Measurements from ENCODE around the gene GTF2F1.
"Not testable (repeated sequence)": the region's sequence is repeated elsewhere in the genome, so short reads cannot be mapped to it uniquely, and the experiment has no call there.

The GTF2F1 gene

DNA sequence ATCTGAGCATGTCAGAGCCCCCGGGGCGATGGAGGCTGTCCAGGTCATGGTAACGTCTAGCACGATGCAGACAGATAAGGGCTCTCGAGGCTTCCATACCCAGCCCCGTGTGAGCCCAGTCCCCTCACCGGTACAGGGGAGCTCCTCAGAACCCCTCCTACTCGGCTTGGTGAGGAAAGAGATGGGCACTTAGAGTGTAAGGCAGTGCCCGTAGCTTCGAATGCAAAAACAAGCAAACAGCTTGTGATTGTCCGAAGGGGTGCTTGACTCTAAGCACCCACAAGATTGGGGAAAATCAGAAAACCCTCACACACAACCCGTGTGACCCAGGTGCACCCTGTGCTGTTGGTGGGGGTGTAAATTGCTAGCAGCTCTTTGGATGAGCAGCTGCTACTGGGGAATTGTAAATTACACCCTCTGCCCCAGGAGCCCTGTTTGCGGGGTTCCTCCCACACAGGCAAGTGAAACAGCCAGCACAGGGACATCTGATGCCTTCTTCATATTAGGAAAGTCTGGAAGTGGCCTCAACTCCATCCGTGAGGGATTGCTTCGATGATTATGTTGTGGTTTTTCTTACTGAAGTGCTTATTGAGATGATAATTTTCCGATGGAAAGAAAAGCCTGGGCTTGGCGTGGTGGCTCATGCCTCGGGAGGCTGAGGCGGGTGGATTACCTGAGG is 16.3 kb downstream of the GTF2F1 start:
- Histone ChIP-seq H3K4me1 (ENCODE audit: control insufficient read depth, insufficient read depth, low read length) (no peaks in the 10 kb centered on the region), H3K9me3 (ENCODE audit: control insufficient read depth, insufficient read depth, low read length) (no peaks in the 10 kb centered on the region), H3K36me3 (ENCODE audit: control insufficient read depth, insufficient read depth, low read length) (peaks cover 33% of the 10 kb centered on the region), H3K9ac (ENCODE audit: low read depth, low read length) (peak overlapping the region; percentile 60), H3K27me3 (ENCODE audit: control insufficient read depth, insufficient read depth, low read length) (no peaks in the 10 kb centered on the region), H3K4me3 (ENCODE audit: low read depth, low read length) (no peak overlapping the region)

- Histone ChIP-seq H3K9ac (ENCODE audit: low read depth, low read length) (peak within 1 kb of the TSS; percentile 60), H3K36me3 (ENCODE audit: control insufficient read depth, insufficient read depth, low read length) (peaks cover 22% of the 10 kb centered on the region)
Measured at GRCh38 chr19:6375411-6376010, 17.5 kb downstream of the GTF2F1 start, which contains the start of gene PSPN. PSPN (minus strand) TSS chr19:6375933; CDS start chr19:6375849, 84 bp downstream.

GRCh38 chr19:6374711-6375410 is 18.1 kb downstream of the GTF2F1 start:
- H3K9me3 ChIP-seq (ENCODE audit: control insufficient read depth, insufficient read depth, low read length), result no peaks in the 10 kb centered on the region
- no peaks in the 10 kb centered on the region for H3K27me3 ChIP-seq (ENCODE audit: control insufficient read depth, insufficient read depth, low read length)
- peaks cover 16% of the 10 kb centered on the region for H3K36me3 ChIP-seq (ENCODE audit: control insufficient read depth, insufficient read depth, low read length)
- H3K4me1 ChIP-seq (ENCODE audit: control insufficient read depth, insufficient read depth, low read length), result no peaks in the 10 kb centered on the region
- peak overlapping the region; percentile 36 for H3K4me3 ChIP-seq (ENCODE audit: low read depth, low read length)
- H3K9ac ChIP-seq (ENCODE audit: low read depth, low read length), result peak overlapping the region; percentile 54

More at GRCh38 chr19:6375411-6376010, 17.5 kb downstream of the GTF2F1 start, which contains the start of gene PSPN:
- H3K4me3 ChIP-seq (ENCODE audit: low read depth, low read length), result no peak within 1 kb of the TSS
- no peaks in the 10 kb centered on the region for H3K27me3 ChIP-seq (ENCODE audit: control insufficient read depth, insufficient read depth, low read length)
- no peaks in the 10 kb centered on the region for H3K9me3 ChIP-seq (ENCODE audit: control insufficient read depth, insufficient read depth, low read length)
- H3K4me1 ChIP-seq (ENCODE audit: control insufficient read depth, insufficient read depth, low read length), result no peaks in the 10 kb centered on the region

DNA sequence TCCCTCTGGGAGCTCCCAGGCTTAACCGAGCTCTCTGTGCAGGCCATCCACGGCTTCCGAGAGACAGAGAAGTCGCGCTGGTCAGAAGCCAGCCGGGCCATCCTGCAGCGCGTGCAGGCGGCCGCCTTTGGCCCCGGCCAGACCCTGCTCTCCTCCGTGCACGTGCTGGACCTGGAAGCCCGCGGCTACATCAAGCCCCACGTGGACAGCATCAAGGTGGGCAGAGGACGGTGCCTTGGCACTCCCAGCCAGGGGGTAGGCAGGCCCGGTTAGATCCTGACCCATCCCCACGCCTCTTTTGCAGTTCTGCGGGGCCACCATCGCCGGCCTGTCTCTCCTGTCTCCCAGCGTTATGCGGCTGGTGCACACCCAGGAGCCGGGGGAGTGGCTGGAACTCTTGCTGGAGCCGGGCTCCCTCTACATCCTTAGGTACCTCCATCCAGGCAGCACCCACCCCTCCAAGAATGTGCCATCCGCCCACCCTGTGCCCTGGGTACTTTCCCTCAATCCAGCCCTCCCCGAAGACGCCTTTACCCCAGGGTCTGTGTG is 18.7 kb downstream of the GTF2F1 start:
- H3K9me3 ChIP-seq (ENCODE audit: control insufficient read depth, insufficient read depth, low read length), result no peaks in the 10 kb centered on the region
- H3K4me1 ChIP-seq (ENCODE audit: control insufficient read depth, insufficient read depth, low read length), result no peaks in the 10 kb centered on the region
- no peaks in the 10 kb centered on the region for H3K27me3 ChIP-seq (ENCODE audit: control insufficient read depth, insufficient read depth, low read length)
- H3K36me3 ChIP-seq (ENCODE audit: control insufficient read depth, insufficient read depth, low read length), result peaks cover 10% of the 10 kb centered on the region
- H3K4me3 ChIP-seq (ENCODE audit: low read depth, low read length), result peak overlapping the region; percentile 36
- peak overlapping the region; percentile 54 for H3K9ac ChIP-seq (ENCODE audit: low read depth, low read length)

DNA sequence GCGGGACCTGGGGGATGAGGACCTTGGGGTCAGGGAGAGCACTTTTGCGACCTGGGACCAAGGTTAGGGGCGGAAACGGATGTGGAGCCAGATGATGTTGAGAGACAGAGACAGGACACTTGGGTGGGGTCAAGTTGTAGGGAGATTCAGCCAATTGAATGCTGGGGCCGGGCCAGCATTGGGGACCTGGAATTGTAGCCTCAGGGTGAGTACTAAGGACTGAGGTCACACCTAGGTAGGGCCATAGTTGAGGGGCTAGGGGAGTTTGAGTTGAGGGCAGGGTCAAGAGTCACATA is 19.2 kb downstream of the GTF2F1 start:
- Histone ChIP-seq H3K9ac (ENCODE audit: low read depth, low read length) (peak overlapping the region; percentile 54), H3K9me3 (ENCODE audit: control insufficient read depth, insufficient read depth, low read length) (no peaks in the 10 kb centered on the region), H3K27me3 (ENCODE audit: control insufficient read depth, insufficient read depth, low read length) (no peaks in the 10 kb centered on the region), H3K36me3 (ENCODE audit: control insufficient read depth, insufficient read depth, low read length) (peaks cover 10% of the 10 kb centered on the region), H3K4me1 (ENCODE audit: control insufficient read depth, insufficient read depth, low read length) (no peaks in the 10 kb centered on the region), H3K4me3 (ENCODE audit: low read depth, low read length) (peak overlapping the region; percentile 36)

- H3K9me3 ChIP-seq (ENCODE audit: control insufficient read depth, insufficient read depth, low read length), result no peaks in the 10 kb centered on the region
- H3K9ac ChIP-seq (ENCODE audit: low read depth, low read length), result peak overlapping the region; percentile 54
- H3K4me3 ChIP-seq (ENCODE audit: low read depth, low read length), result peak overlapping the region; percentile 85
- no peaks in the 10 kb centered on the region for H3K4me1 ChIP-seq (ENCODE audit: control insufficient read depth, insufficient read depth, low read length)
- peaks cover 15% of the 10 kb centered on the region for H3K36me3 ChIP-seq (ENCODE audit: control insufficient read depth, insufficient read depth, low read length)
- H3K27me3 ChIP-seq (ENCODE audit: control insufficient read depth, insufficient read depth, low read length), result no peaks in the 10 kb centered on the region
Measured at GRCh38 chr19:6373096-6373812, 19.7 kb downstream of the GTF2F1 start.

DNA sequence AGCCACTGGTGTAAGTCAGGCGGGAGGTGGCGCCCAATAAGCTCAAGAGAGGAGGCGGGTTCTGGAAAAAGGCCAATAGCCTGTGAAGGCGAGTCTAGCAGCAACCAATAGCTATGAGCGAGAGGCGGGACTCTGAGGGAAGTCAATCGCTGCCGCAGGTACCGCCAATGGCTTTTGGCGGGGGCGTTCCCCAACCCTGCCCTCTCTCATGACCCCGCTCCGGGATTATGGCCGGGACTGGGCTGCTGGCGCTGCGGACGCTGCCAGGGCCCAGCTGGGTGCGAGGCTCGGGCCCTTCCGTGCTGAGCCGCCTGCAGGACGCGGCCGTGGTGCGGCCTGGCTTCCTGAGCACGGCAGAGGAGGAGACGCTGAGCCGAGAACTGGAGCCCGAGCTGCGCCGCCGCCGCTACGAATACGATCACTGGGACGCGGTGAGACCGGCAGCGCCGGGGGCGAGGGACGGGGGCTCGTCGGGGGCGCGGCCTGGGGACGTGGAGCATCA is 20.3 kb downstream of the GTF2F1 start, which contains the start of gene ALKBH7:
Gene ALKBH7, plus strand, starts transcription at position 201 of the 502 bp plus-strand sequence. Its CDS starts 27 bp downstream, at position 228.
- peak within 1 kb of the TSS; percentile 87 for H3K9ac ChIP-seq (ENCODE audit: low read depth, low read length)
- H3K36me3 ChIP-seq (ENCODE audit: control insufficient read depth, insufficient read depth, low read length), result peaks cover 19% of the 10 kb centered on the region
- H3K4me3 ChIP-seq (ENCODE audit: low read depth, low read length), result peak within 1 kb of the TSS; percentile 85
- no peaks in the 10 kb centered on the region for H3K9me3 ChIP-seq (ENCODE audit: control insufficient read depth, insufficient read depth, low read length)
- H3K27me3 ChIP-seq (ENCODE audit: control insufficient read depth, insufficient read depth, low read length), result no peaks in the 10 kb centered on the region
- H3K4me1 ChIP-seq (ENCODE audit: control insufficient read depth, insufficient read depth, low read length), result no peaks in the 10 kb centered on the region

DNA sequence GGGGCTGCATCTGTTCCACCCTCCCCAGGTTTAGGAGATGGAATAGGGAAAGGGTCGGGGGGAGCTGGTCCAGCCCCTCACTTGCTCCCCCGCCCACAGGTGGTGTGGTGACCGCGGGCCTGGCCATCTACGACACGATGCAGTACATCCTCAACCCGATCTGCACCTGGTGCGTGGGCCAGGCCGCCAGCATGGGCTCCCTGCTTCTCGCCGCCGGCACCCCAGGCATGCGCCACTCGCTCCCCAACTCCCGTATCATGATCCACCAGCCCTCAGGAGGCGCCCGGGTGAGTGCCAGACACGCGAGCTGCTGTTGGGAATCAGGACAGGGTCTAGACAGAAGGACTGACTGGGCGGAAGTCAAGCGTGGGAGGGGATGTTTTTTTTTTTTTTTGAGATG is 28.6 kb downstream of the GTF2F1 start:
- H3K27me3 ChIP-seq (ENCODE audit: control insufficient read depth, insufficient read depth, low read length), result no peaks in the 10 kb centered on the region
- H3K4me3 ChIP-seq (ENCODE audit: low read depth, low read length), result no peak overlapping the region
- H3K36me3 ChIP-seq (ENCODE audit: control insufficient read depth, insufficient read depth, low read length), result peaks cover 23% of the 10 kb centered on the region
- no peaks in the 10 kb centered on the region for H3K9me3 ChIP-seq (ENCODE audit: control insufficient read depth, insufficient read depth, low read length)
- no peaks in the 10 kb centered on the region for H3K4me1 ChIP-seq (ENCODE audit: control insufficient read depth, insufficient read depth, low read length)
- H3K9ac ChIP-seq (ENCODE audit: low read depth, low read length), result no peak overlapping the region

GRCh38 chr19:6362351-6362801 is 30.6 kb downstream of the GTF2F1 start:
- H3K4me3 ChIP-seq (ENCODE audit: low read depth, low read length), result peak overlapping the region; percentile 75
- no peaks in the 10 kb centered on the region for H3K9me3 ChIP-seq (ENCODE audit: control insufficient read depth, insufficient read depth, low read length)
- peaks cover 2% of the 10 kb centered on the region for H3K4me1 ChIP-seq (ENCODE audit: control insufficient read depth, insufficient read depth, low read length)
- H3K36me3 ChIP-seq (ENCODE audit: control insufficient read depth, insufficient read depth, low read length), result peaks cover 14% of the 10 kb centered on the region
- peak overlapping the region; percentile 79 for H3K9ac ChIP-seq (ENCODE audit: low read depth, low read length)
- no peaks in the 10 kb centered on the region for H3K27me3 ChIP-seq (ENCODE audit: control insufficient read depth, insufficient read depth, low read length)

DNA sequence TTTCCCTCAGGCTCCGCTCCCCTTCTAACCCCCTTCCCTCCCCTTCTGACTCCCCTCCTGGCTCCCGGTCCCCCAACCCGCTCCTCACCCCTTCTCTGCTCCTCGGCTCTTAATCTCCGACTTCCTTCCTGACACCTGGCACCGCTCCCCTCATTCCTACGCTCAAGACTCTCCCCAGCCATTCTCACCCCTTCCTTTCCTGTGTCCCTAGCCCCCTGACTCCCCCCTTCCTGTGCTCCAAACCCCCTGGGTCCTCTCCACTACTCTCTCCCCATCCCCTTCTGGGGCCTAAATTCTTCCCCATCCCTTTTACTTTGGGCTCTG is 31.0 kb downstream of the GTF2F1 start:
- H3K4me1 ChIP-seq (ENCODE audit: control insufficient read depth, insufficient read depth, low read length), result peaks cover 2% of the 10 kb centered on the region
- H3K36me3 ChIP-seq (ENCODE audit: control insufficient read depth, insufficient read depth, low read length), result peaks cover 12% of the 10 kb centered on the region
- no peaks in the 10 kb centered on the region for H3K27me3 ChIP-seq (ENCODE audit: control insufficient read depth, insufficient read depth, low read length)
- H3K9ac ChIP-seq (ENCODE audit: low read depth, low read length), result peak overlapping the region; percentile 79
- H3K9me3 ChIP-seq (ENCODE audit: control insufficient read depth, insufficient read depth, low read length), result no peaks in the 10 kb centered on the region
- H3K4me3 ChIP-seq (ENCODE audit: low read depth, low read length), result peak overlapping the region; percentile 75

GRCh38 chr19:6360857-6361216 is 32.1 kb downstream of the GTF2F1 start:
- H3K4me1 ChIP-seq (ENCODE audit: control insufficient read depth, insufficient read depth, low read length); H3K36me3 ChIP-seq (ENCODE audit: control insufficient read depth, insufficient read depth, low read length); H3K9ac ChIP-seq (ENCODE audit: low read depth, low read length); H3K9me3 ChIP-seq (ENCODE audit: control insufficient read depth, insufficient read depth, low read length); H3K27me3 ChIP-seq (ENCODE audit: control insufficient read depth, insufficient read depth, low read length): not testable (repeated sequence)
- H3K4me3 ChIP-seq (ENCODE audit: low read depth, low read length), result peak overlapping the region; percentile 75

All from iPS-15b (cell line).